HG03432 (cell line): ENCODE measurements around the gene AP1S1.

Source experiments
- ATAC-seq: cut with Tn5 transposase; IDR thresholded peaks from one replicate; pipeline ENCODE4 v1.9.1; 2021; ENCODE audit warnings: mild to moderate bottlenecking, moderate library complexity; ENCODE audit not compliant: unreplicated experiment

The AP1S1 gene

GRCh38 chr7:101156277-101156676 lies 2.0 kb downstream of the AP1S1 start:
- ATAC-seq: no peak

- no peak for ATAC-seq
Measured at GRCh38 chr7:101156866-101157589, 2.8 kb downstream of the AP1S1 start.

DNA sequence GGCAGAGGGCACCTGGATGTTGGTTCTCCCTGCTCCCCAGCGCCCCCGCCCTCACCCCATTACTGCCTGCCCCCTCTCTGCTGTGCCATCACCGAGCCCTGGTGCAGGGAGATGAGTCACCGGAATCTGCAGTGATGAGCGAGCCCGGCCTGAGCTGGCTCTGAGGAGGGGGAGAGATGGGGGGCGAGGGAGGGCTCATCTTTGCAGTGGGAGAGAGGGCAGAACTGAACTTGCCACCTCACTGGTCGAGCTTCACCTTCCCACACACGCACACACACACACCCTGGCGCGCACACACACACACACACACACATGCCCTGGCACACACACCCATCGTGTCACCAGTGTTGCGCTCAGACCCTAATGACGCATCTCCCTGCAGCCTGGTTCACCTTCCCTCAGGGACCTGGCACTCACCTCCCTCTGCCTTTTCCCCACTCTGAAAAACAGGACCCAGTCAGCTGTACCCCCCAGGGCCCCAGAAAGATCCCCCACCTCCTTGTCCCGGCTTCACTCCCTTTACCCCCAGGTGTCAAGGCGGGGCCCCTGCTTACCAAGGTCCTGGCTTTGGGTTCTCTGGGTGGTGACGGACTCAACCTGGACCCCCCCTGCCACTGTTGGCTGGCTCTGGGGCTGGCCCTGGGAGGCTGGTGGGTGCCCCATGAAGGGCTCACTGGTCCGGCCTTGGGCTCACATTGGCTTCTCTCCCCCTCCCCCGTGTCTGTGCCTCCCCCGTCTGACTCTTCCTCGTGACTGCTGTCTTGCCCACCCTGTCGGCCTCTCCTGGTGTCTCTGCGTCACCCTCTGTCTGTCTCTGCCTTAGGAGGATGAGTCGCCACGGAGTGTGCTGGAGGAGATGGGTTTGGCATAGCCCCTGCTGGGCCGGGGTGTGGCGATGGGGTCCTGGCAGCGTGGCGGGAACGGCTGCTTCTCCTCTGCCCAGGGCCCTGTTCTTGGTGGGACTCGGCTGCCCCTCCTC lies 5.7 kb downstream of the AP1S1 start:
- ATAC-seq: no peak

- ATAC-seq: no peak
Measured at GRCh38 chr7:101160910-101161309, 6.6 kb downstream of the AP1S1 start.

GRCh38 chr7:101161692-101162471 lies 7.6 kb downstream of the AP1S1 start:
- no peak for ATAC-seq

GRCh38 chr7:101162551-101163278 lies 8.4 kb downstream of the AP1S1 start:
- no peak for ATAC-seq

GRCh38 chr7:101163279-101164070 lies 9.2 kb downstream of the AP1S1 start:
- no peak for ATAC-seq

GRCh38 chr7:101164071-101164840 lies 10.0 kb downstream of the AP1S1 start:
- ATAC-seq: no peak

- peak; percentile 72 for ATAC-seq
Measured at GRCh38 chr7:101165075-101165957, 11.0 kb downstream of the AP1S1 start, which contains the start of gene VGF. TSS of gene VGF (minus strand) at chr7:101165569. CDS start at chr7:101164843, 726 bp downstream.

DNA sequence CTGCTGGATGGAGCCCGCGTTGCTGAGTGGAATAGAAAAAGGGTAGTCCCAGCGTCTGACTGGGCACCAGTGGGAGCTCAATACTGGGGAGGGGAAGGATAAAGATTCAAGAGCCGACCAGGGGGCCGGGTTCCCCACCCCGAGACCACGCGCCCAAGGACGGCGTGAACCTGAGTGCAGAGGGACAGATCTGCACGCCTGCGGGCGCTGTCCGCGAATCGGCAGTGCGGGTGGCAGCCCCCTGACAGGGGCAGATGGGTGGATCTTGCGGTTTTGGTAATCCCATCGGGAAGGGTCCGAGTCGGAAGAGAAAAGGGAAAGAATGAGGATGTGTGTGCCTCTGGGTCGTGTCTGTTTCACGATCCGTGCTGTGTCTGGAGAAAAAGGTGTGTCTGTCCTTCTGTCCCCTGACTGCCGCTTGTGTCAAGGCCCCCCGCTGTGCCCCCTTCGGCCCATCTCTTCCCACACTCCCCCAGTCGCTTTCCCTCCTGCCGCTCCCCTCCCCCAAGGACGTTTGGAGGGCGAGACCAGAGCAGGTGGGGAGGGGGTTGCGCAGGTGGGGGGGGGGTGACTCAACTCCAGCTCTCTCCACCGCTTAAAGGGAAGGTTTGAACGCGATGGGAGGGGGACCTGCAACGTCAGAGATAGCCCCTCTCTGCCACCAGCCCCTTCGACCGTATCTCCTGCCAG lies 11.8 kb downstream of the AP1S1 start:
- no peak for ATAC-seq

GRCh38 chr7:101166648-101166908 lies 12.3 kb downstream of the AP1S1 start:
- no peak for ATAC-seq

- no peak for ATAC-seq
Measured at GRCh38 chr7:101166909-101167644, 12.8 kb downstream of the AP1S1 start.

DNA sequence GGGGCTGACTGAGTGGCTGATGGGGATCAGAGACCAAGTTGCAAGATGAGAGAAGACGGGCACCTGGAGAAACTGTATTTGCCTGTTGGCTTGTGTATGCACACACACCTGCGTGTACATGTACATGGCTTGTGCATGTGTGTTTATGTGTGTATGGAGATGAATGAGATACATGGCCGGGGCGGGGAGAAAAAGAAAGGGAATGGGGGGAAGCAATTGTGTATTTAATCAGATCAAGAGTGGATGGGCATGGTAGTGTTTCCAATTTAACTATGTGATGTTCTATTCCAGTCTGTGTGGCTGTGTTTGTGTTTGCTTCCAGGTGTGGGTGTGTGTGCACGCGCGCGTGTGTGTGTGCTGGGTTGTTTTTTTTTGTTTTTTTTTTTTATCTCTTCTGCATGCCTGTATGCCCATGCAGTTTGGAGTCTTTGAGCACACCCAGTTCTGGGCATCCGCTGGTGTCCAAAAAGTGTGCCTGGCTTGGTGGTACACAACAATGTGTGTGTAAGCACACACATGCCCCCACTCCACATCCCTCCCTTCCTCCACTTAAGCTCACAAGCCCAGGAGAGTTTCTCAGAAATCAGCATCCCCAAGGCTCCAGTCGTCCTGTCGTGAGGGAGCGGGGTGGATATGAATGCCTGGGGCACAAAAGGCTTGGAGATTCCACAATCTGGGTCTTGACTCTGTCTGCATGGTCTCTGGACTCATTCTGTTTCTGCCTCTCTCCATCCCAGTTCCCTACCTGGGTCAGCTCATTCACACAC lies 13.6 kb downstream of the AP1S1 start:
- ATAC-seq: no peak

DNA sequence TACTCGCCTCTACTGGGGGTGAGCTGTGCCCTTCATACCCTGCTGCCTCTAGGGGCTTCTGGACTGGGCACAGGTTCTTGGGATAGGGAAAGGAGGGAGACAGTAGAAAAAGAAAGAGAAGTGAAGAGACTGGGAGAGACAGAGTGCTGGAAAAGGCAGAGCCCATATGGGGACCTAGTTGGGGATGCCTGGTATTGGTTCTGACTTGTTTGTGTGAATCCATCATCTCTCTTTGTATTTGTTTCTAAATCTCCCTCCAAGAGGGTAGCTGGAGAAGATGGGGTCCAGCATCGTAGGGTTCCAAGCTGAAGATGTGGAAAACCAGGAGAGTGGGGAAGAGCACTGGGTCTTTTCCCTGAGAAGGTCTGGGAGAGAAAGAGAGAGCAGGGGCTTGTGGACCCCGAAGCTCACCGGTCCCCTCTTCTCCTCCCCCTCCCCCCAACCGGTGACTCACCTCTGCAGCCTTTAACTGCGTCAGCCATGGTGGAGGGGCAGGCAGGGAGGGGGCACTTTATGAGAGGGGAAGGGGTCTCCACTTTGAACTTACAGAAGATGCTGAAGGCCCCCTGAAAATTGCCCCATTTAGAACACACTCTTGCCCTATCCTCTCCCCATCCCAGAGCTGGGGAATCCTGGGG lies 14.3 kb downstream of the AP1S1 start:
- no peak for ATAC-seq

DNA sequence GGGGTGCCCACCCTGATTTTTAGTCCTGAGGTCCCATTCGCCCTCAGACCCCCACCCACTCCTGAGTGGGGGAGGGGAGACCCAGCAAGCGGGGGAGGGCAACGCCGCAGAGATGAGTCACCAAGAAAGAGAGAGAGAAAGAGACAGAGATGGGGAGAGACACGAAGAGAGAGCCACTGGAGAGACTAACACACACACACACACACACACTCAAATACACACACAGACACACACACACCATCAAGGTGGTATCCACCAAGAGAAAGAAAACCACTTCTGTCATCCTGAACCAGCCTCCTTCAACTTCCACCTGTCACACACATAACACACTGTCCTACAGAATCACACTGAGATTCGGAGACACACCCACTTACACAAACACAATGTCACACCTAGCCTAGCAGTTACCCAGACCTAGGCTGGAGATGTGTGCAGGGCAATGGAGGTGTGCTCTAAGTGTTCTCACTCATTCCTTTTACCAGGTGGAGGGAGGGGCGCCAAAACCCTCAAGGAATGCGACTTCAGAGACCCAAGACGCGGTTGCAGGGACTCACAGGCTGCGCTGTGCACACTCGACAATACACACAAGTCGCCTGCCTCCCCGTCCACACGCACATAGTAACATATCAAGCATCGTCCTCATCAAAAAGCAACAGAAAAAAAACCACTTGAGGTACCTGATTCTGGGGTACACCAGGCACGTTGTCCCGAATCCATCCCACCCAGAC lies 15.0 kb downstream of the AP1S1 start:
- no peak for ATAC-seq
